SH-SY5Y (cell line): ENCODE measurements around the gene FSD1.

ENCODE experiments used
- GATA2 ChIP-seq: IDR thresholded peaks from 2 replicates; pipeline ENCODE4 v1.6.1; 2011; ENCODE audit warnings: mild to moderate bottlenecking, low read depth, low read length
- GATA3 ChIP-seq: IDR thresholded peaks from 2 replicates; pipeline ENCODE4 v1.6.1; 2011; ENCODE audit warnings: low read depth, mild to moderate bottlenecking, low read length, moderate library complexity

DNA sequence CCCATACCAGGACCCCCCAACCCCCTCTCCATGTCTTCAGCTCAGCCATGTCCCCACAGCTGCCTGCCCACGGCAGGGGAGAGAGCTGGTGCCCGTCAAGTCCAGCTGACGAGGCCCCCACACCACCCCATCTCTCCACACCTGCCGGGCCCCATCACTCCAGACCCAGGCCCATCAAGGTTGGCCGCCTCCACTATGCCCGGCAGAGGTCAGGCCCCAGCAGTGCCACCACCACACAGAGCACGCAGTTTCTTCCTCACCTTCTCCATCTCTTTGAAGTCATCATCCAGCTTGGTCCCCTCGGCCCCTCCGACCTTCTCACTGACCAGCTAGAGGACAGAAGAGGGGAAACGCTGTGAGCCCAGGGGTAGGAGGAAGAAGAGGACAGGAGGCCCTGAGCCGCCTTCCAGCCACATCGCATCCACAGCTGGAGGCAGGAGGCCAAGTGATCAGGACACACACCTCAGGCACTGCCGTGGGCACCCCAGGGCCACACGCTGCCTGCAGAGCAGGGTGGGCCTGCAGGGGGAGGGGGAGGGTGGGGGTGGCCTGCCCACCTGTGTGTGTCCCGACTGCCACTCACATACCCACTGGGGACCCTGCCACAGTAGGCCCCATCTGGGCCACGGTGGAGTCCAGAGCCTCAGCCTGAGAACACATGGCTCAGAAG, 62.4 kb downstream of the FSD1 start:
- no peak for TF ChIP-seq GATA3
- no peak for TF ChIP-seq GATA2
